IPS-NIHi7 (cell line): Measurements from ENCODE around the gene CACNG4.

Experiments
- DNase-seq: peaks from one replicate; pipeline ENCODE4 v3.0.0; 2012; ENCODE audit warnings: mixed read lengths; ENCODE audit errors: extremely low spot score

The CACNG4 gene

DNA sequence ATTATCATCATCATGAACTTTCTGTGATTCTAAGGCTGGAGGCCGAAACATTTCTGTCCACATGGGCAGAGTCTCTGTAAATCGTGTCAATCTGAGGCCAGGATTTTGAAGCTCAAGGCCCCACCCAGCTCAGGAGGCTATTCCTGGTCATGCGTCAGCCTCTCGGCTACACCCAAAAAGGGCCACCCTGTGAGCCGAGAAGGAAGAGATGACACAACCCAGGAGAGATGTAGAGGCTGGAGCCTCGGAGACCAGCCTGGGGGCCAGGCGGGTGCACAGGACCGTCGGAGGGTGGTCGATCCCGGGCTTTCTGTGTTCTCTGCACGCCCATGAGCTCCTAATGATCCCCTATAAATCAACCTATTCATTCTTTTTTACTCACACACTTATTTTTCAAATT, 78.8 kb downstream of the CACNG4 start:
- DNase-seq, result no peak

DNA sequence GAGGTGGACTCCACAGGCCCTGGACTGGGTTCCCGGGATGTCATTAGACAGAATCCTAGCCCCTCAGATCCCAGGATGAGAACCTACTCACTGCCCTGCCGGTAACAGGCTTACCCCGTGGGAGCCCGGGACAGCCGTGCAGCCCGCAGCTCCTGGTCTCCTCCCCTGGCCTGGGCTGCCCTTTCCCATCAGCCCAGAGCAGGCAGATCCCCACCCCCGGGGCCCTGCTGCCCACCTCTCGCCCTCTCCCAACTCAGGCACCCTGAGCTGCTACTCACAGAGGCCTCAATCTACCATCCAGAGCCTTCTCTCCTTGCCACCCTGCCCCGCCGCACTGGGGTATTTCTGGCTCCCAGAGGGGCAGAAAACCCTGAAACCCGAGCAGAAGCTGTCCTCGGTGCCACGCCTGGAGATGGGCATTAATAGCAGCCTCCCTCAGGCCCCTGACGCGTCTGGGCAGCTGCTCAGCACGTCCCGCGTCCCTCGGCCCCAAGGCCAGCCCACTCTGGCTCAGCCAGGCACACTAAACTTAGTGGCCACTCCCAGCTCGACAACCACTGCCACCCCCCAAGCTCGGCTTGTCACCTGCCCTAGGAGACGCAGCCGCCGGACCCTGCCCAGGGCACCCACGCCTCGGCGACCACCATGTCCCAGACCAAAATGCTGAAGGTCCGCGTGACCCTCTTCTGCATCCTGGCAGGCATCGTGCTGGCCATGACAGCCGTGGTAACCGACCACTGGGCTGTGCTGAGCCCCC, 79.7 kb downstream of the CACNG4 start, which contains the start of gene CACNG1:
TSS of gene CACNG1 (plus strand) at position 539 of the 757 bp plus-strand sequence. CDS start at position 646, 107 bp downstream.
- DNase-seq, result no peak

DNA sequence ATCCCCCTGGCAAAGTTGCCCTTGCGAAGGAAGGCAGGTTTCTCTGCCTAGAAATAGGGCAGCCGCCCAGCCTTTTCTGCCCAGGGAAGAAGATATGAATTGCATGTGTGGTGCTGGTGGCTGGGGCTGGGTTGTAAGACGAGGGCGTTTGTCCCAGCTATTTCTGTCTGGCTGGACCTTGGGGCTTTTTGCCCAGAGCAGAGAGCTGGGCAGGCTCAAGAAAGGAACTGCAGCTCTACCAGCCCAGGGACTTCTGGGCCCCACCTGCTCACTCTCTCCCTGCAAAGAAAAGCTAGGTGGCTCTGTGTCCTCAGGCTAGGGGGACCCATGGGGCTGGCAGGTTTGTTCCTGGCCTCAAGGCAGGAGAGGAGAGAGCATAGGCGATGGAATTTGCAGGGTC, 80.4 kb downstream of the CACNG4 start:
- DNase-seq, result no peak

DNA sequence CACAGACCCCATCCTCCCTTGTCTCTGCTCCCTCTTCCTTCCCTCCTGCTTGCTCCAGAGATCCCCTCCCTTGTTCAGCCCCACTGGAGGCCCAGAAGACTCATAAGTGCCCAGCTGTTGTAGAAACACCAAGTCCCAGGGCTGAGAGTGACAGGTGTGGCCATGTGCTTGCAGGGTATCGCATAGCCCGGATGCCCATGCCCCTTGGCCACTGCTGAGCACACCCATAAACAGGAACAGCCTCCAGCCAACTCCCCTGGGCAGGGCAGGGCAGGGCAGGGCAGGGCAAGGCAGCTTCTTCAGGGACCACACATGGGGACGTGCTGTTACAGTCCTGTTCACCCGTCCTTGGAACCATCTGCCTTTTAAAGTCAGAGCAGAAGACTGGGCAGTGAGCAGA, 81.9 kb downstream of the CACNG4 start:
- no peak for DNase-seq

DNA sequence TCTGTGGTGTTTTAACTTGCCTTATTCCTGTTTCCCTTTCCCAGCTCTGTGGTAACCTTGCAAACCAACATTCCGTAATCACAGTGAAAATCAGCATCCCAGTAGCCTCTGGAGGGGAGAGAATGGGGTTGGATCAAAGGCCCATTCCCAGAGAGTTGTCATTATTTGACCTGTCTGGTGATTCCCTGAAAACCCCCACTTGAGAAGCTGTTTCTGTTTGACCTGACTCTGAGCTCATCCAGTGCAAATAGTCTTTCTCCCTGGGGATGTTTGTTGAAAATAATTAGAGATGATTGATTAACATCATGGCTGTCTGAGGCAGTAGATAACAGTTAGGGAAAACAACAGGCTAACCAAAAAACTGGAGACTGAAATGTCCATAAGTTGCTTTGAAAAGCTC, 82.9 kb downstream of the CACNG4 start:
- DNase-seq, result no peak

DNA sequence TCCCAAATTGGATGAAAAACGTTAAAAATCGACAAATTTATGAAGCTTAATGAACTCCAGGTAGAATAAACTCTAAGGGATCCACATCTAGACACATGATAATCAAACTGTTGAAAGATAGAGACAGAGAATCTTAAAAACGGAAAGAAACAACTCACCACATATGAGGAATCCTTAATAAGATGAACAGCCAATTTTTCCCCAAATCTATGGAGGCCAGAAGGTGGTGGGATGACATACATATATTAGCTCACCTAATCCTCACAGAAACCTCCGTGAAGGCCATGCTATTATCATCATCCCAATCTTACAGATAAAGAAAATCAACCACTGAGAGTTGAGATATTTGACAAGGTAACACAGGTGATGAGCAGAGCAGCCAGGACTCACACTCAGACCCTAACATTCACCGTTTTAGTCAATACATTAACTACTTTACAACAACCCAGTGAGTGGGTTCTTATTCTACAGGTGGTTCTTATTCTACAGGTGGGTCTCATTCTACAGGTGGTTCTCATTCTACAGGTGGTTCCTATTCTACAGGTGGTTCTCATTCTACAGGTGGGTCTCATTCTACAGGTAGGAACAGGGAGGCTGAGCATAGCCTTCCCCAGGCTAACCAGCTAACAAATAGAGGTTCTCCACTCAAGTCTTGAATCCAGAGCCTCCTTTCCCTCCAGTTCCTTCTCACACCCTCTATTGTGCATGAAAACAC, 84.7 kb downstream of the CACNG4 start:
- no peak for DNase-seq

DNA sequence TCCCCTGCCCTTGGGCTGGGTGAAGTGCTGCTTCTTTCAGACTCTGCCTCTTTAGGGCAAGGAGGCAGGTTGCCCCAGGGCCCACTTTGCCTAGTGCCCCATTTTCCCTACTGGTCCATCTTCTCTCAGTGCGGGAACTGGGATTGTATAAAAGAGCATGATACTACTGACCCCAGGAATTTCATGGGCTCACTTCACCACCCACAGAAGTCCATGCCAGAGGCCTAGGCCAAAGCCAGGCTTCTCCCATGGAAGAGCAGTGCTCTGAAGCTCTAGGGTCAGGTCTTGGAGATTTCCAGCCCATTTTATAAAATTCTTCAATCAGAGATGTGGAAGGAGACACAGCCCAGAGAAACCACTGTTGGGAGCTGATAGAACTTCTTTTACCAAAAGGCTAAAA, 85.6 kb downstream of the CACNG4 start:
- no peak for DNase-seq

DNA sequence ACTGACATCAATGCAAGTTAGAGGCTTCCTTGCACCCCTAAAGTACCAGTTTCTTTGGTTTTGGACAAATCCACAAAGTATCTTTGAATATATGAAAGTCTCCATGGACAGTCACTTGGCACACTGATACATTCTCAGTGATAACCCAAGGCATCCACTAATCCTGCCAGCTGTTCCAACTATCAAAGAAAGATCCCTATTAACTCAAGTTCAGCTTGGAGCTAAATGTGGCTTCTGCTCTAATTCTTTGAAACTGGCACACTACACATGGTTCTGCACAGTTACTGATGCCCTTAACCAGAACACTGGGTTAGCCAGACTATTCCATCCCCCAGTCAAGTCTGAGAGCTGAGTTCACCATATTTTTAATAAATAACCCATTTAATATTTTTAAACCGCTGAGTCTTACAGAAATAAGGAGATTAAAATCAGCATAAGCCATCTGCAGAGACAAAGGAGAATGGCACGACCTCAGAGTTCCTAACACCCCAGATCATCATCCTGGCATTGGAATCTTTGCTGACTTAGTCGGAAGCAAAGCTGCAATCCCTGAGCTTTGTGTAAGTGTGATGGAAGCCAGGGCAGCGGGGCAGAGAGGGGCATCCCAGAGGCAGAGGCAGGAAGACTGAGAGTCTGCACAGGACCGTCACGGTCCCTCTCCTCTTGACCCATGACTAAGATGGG, 86.1 kb downstream of the CACNG4 start:
- DNase-seq, result no peak

DNA sequence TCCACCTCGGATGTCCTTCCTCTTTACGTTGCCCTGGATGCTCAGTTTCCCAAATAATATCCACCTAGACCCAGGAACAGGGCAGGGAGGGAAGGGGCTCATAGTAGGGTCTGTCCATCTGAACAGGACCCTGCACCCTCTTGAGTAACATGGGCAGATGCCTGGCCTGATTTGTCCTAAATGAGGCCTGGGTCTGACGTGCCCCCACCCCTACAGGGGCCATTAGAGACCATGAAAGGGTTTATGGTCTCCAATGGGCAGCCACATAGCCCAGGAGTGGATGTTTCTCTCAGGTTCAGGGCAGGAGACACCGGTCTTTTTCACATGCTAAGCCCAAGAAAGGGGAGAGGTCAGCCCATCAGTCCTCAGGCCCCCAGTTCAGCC, 86.6 kb downstream of the CACNG4 start:
- no peak for DNase-seq

DNA sequence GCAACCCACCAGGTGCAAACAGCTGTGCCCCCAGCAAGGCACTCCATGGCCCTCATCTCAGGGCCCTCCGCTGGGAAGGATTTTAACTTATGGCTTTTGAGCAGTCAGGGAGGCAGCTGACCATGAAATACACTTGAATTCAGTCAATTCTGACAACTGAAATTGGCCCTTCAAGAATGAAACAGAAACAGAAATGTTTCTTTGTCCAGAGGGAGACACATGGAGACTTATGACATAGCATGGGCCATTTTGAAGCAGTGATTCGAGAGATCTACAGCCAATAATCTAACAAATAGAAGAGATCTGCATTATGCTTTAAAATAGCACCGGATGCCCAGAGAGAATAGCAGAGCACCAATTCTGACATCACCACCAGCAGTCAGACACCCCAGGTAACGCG, 87.3 kb downstream of the CACNG4 start:
- no peak for DNase-seq

DNA sequence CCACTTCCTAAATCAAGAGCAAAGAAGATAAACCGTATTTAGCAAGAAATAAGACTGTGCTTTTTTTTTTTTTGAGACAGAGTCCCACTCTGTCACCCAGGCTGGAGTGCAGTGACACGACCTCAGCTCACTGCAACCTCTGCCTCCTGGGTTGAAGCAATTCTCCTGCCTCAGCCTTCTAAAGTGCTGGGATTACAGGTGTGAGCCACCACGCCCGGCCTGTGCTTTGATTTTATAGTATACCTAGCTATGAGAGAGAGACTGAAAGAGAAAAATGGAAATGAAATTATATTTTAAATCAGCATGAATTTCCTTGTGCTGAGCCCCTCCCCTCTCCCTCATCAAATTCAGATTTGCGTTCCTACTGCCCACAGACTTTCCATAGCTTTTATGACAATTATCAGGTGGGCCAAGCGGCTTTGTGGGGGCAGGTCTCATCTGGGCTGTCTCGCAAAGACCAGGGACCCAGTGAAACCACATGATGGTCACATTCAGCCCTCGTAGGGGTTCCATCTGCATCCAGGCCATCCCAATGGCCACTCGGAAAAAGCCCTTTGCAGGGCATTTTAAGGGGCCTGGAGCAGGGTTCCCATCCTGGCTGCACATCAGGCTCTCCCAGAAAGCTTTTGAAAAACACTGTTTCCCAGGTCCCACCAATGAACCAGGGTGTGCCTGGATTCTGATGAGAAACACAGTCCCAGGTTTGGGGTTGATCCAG, 88.4 kb downstream of the CACNG4 start:
- no peak for DNase-seq

DNA sequence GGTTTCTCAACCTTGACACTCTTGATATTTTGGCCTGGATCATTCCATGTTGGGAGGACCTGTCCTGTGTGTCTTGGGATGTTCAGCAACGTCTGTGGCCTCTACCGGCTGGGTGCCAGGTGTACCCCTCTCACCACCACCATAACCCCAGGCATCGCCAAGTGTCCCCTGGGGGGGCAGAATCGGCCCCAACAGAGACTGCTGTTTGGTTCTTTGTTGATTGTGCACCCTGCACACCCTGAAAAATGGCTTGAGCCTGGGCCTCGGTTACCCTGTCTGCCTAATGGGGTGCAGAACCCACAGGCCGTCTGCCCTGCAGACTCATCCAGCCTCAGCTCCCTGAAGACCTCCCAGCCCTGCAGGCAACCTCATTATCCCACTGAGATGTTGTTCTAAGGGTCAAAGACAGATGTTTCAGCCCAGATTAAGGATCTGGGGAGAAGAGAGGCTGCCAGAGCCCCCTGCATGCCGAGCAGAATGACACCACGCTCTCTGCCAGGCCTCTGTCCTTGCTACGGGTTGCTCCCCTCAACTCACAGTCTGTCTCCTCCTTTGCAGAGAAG, 89.0 kb downstream of the CACNG4 start:
- DNase-seq, result no peak

DNA sequence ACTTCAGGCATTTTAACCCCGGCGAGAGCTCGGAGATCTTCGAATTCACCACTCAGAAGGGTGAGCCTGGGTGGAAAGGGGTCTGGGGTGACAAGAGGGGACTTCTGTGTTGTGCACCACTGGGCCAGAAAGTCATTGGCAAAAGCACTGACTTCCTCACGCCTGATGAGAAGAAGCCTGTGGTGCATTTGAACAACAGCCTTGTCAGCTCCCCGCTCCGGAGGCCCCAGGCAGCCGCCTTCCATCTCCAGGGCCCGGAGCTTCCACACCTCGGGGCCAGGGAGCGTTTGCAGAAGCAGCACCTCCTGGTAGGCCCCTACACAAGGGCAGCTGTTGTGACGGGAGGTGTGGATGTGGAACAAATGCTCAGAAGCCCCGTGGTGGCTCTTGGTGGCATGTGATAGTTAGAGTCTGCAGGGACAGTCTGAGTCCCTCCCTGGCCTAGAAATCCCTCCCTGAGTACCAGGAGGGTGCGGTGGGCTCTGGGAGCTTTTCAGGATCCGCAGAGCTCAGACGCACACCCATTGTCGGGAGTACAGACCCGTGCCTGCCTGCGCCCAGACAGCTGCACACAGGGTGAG, 89.6 kb downstream of the CACNG4 start:
- DNase-seq, result peak; percentile 10

DNA sequence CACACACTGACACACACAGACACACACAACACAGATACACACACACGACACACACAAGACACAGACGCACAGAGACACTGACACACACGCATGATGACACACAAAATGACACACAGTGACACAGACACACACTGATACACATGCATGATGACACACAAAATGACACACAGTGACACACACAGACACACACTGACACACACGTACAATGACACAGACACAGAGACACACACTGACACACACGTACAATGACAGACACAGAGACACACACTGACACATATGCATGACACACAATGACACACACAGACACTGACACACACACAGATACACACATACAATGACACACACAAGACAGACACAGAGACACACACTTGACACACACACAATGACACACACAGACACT, 90.1 kb downstream of the CACNG4 start:
- DNase-seq, result no peak

DNA sequence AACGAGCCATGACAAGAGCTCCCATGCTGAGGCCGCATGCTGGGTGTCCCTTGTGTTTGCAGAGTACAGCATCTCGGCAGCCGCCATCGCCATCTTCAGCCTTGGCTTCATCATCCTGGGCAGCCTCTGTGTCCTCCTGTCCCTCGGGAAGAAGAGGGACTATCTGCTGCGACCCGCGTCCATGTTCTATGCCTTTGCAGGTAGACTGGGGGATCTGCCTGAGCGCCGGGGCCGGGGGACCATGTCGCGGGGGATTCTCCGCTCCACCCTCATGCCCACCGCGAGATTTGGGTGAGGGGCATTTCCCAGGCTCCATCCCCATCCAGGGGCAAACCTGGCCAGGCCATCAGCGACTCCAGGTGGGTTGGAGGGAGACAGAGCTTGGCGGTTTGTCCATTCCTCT, 90.5 kb downstream of the CACNG4 start:
- DNase-seq, result no peak

DNA sequence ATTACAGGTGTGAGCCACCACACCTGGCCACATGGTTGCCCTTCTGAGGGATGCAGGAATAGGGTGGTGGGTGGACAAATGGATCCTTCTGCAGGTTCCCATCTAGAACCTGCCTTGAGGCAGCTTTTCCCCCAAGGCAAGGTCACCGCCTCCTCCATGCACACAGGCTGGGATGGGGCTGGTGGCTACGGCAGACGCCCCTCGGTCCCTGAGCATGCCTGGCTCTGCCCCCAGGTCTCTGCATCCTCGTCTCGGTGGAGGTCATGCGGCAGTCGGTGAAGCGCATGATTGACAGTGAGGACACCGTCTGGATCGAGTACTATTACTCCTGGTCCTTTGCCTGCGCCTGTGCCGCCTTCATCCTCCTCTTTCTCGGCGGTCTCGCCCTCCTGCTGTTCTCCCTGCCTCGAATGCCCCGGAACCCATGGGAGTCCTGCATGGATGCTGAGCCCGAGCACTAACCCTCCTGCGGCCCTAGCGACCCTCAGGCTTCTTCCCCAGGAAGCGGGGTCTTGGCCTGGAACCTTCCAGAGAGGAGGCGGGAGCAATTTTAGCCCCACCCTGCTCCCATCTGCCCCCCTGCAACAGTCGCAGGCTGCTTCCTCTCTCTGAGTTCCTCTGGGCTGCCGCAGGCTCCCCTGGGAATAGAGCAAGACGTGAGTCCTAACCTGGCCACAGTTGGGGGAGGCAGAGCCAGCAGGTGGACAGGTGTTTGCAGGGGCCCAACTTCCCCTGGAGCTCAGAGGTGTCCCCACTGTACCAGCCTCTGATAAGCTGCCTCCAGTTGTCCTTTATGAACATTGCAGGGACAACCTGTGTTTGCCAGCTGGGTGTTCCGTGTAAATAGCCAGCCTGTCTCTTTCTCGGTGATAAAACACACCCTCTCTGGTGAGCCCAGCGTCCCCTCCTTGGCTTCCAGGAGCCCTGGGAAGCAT, 91.6 kb downstream of the CACNG4 start:
- peak; percentile 20 for DNase-seq

DNA sequence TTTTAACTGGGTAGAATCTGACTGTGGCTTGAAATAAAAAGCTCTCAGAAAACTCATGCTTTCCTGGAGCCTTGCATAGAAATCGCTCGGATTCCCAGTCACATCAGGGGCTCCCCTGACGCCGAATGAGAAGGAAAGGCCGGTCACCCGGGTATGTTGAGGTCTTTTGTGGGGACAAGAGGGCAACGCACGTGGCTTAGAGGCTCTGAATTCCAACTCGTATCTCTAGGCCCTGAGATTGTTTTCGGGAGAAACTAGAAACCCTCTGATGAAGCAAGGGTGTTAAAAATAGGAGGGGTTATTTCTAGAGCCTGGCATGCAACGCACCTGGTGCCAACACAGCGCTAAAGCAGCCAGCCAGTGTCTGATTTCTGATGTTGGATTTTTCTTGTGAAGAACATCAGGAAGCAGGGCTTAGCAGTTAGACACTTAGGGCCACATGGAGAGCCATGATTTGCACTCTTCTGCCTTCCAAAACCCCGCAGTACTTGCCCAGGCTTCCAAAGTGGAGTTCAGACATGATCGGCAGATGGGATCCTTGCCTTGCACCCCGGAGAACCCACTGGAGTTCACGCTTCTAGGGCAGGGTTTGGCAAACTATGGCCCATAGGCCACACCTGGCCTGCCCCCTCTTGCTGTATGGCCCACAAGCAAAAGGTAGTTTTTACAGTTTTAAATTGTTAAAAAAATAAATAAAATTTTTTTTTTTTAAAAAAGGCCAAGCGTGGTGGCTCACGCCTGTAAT, 92.4 kb downstream of the CACNG4 start:
- DNase-seq, result peak; percentile 16

DNA sequence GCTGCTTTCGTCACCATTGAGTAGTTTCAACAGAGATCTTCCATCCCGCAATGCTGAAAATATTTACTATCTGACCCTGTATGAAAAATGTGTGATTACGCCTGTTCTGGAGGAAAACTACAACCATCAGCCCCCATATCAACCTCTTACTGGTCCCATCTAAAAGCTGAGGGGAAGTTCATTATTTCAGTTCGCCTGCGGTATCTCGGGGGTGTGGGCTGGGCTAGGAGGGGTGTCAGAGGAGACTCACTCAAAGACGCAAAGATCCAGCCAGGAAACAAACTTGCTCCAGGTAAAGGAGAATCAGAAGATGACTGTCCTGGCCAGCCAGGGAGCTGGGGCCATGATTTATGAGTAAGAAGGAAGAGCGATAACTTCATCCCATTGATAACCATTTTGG, 93.5 kb downstream of the CACNG4 start:
- DNase-seq, result no peak

DNA sequence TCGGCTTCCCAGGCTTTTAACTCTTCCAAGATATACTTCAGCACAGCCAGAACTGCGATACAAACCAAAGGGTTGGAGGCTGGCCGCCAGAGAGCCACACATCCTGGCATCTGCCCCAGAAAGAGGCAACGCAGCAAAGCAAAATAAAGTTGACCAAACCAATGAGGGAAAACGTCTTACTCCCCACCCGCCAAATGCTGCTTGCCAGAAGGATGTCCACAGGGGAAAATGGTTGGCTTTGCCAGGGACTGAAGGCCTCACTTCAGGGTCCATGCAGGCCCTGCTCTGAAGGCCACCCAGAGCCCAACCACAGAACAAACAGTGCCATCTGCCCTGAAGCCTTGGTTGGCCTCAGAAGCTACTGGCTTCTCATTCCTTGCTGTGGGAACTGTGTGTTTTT, 94.9 kb downstream of the CACNG4 start:
- DNase-seq, result no peak

DNA sequence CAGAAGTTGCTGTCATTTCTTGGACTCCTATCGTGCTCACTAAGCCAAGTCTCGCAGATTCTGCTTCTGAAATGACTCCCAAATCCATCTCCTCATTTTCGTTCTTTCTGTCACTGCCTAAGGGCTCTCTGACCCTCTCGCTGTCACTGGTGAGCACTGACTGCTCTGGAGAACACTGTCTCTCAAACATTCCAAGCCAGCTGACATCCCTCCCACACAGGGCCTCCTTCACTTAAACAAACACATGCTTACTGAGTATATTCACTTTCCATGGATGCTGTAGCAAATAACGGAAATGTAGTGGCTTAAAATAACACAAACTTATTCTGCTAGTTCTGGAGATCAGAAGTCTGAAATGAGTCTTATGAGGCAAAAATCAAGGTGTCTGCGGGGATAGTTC, 98.6 kb downstream of the CACNG4 start:
- no peak for DNase-seq
